GM18861 (cell line): ENCODE data around the gene CYSLTR1.
"Not testable (repeated sequence)": the region's sequence is repeated elsewhere in the genome, so short reads cannot be mapped to it uniquely, and the experiment has no call there.

Experiments used
- ATAC-seq: cut with Tn5 transposase; IDR thresholded peaks from one replicate; pipeline ENCODE4 v1.9.1; 2021; ENCODE audit not compliant: unreplicated experiment

CYSLTR1 gene

GRCh38 chrX:78226047-78226446, 101.4 kb downstream of the CYSLTR1 start:
- not testable (repeated sequence) for ATAC-seq
